ENCODE measurements around the gene MAP3K14. TPM values are rescaled to one million over a fixed set of nuclear protein-coding genes. Genes with fewer than 3 reads are reported as not detected.

Gene MAP3K14
- total RNA-seq, 1 experiment from 2014 or later = 7.8 TPM

DNA sequence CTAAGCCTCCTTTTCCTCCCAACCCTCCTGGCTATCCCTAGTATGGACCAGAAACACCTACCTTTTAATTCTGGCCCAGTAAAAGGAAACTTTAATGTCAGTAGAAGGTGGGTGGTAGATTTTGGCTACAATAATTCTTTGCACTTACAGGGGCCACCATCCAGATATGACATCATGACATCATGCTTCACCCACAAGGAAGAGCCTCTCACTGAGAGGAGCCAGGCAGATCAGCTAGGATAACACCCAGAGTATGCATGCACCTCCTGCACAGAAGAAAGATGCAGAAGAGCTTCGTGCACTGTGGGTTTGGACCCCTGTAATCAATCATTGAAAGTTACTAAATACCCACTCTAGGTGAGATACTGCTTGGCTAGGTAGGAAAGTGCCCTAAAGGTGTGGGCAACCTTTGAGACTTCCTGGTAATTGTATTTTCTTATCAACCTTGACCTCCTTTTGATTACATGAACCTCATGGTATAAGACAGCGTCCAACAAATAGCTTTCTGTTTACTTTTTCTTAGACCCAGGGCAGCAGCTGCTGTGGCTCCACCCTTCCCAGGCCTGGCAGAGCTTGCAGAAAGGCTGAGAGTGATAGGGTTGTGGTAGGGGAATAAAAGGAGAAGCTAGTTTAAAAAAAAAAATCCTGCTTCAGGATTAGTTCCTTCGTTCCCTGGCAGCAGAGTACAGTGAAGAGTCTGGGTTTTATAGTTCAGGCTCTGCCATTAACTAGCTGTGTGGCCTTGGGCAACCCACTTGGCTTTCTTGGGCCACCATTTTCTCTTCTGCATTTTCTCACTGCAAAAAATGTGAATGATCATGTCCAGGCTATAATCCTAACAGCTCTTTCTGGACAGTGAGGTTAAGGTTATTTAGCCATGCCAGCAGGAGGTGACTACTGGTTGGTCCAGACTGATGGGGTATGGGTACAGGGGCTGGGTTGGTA is 6.2 kb downstream of the MAP3K14 start:
- Histone ChIP-seq H2BK20ac (ENCODE audit: low read depth, low read length, poor library complexity, severe bottlenecking) (no peak overlapping the region), H3T11ph (ENCODE audit: low read length) (no peak overlapping the region), H3K9ac (ENCODE audit: extremely low read depth, insufficient read length, low read length) (no peak overlapping the region), H2BK12ac (ENCODE audit: insufficient read length, low read depth, low read length) (no peak overlapping the region), H4K5ac (ENCODE audit: insufficient read length, low read depth, low read length) (no peak overlapping the region), H3K27ac (ENCODE audit: insufficient read length, low read depth, low read length) (no peak overlapping the region), H3K9me3 (ENCODE audit: control insufficient read depth, low read depth, low read length) (no peaks in the 10 kb centered on the region), H3K79me2 (ENCODE audit: insufficient read depth, low read length) (peaks cover 8% of the 10 kb centered on the region; the same call in 1 of the 2 replicates), H3K79me1 (ENCODE audit: insufficient read depth, low read depth, low read length, poor library complexity, severe bottlenecking) (no peaks in the 10 kb centered on the region), H3K4me2 (ENCODE audit: insufficient read depth, insufficient read length, low read length) (no peak overlapping the region), H3K4me1 (ENCODE audit: insufficient read depth, low read length) (peaks cover 3% of the 10 kb centered on the region; the same call in 1 of the 2 replicates), H2BK15ac (ENCODE audit: low read depth, low read length) (no peak overlapping the region), H4K20me1 (ENCODE audit: control insufficient read depth, insufficient read depth, insufficient read length) (no peaks in the 10 kb centered on the region), H4K8ac (replicated peaks; ENCODE audit: insufficient read length, low read depth, low read length) (no peak overlapping the region), H3K56ac (ENCODE audit: insufficient read length, low read depth, low read length) (no peak overlapping the region), H2BK120ac (ENCODE audit: low read depth, low read length, poor library complexity, severe bottlenecking) (no peak overlapping the region), H3K4ac (ENCODE audit: low read depth, low read length) (no peak overlapping the region), H2AFZ (ENCODE audit: low read length) (no peak overlapping the region), H2AK5ac (ENCODE audit: insufficient read length, low read length) (no peak overlapping the region), H3K23ac (ENCODE audit: insufficient read length, low read depth, low read length) (no peak overlapping the region), H4K91ac (ENCODE audit: insufficient read length, low read depth, low read length) (no peak overlapping the region), H2BK5ac (ENCODE audit: insufficient read length, low read length) (no peak overlapping the region), H3K27me3 (ENCODE audit: insufficient read depth, low read length) (no peaks in the 10 kb centered on the region; the same call in 1 of the 2 replicates), H3K23me2 (ENCODE audit: insufficient read length, low read depth, low read length, poor library complexity, severe bottlenecking) (peaks cover 2% of the 10 kb centered on the region), H3K18ac (ENCODE audit: insufficient read length, low read depth, low read length) (no peak overlapping the region), H3K14ac (ENCODE audit: insufficient read depth, low read length) (no peak overlapping the region)
- Mint-ChIP-seq H3K36me3 (ENCODE audit: insufficient read depth in 1 of 3, low read depth in 3 of 3) (peaks cover 0 to 8% (median 3%) of the 10 kb centered on the region in 3 experiments; a peak in 4 of 7 replicates), H3K27ac (no peak overlapping the region), H3K9me3 (no peaks in the 10 kb centered on the region), H3K27me3 (ENCODE audit: low read depth) (peaks cover 2% of the 10 kb centered on the region; the same call in 1 of the 2 replicates), H3K4me3 (no peak overlapping the region), H3K4me1 (peaks cover 36 to 37% of the 10 kb centered on the region in 2 experiments)
- TF ChIP-seq, protein P1, sequence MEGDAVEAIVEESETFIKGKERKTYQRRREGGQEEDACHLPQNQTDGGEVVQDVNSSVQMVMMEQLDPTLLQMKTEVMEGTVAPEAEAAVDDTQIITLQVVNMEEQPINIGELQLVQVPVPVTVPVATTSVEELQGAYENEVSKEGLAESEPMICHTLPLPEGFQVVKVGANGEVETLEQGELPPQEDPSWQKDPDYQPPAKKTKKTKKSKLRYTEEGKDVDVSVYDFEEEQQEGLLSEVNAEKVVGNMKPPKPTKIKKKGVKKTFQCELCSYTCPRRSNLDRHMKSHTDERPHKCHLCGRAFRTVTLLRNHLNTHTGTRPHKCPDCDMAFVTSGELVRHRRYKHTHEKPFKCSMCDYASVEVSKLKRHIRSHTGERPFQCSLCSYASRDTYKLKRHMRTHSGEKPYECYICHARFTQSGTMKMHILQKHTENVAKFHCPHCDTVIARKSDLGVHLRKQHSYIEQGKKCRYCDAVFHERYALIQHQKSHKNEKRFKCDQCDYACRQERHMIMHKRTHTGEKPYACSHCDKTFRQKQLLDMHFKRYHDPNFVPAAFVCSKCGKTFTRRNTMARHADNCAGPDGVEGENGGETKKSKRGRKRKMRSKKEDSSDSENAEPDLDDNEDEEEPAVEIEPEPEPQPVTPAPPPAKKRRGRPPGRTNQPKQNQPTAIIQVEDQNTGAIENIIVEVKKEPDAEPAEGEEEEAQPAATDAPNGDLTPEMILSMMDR (conservative IDR thresholded peaks at IDR 0.05) = no peak
- no CpG with 5 or more reads among the region's 3 CpGs for WGBS (ENCODE audit: extremely low coverage, insufficient read length, low lambda C conversion rate)
- no peak for DNase-seq
